GM13977 (cell line): ENCODE data around the gene PSMC5.

Experiments
- DNase-seq: peaks from one replicate; pipeline ENCODE4 v3.0.0; 2012; ENCODE audit warnings: low spot score
- in situ Hi-C: fragments of 300-500 bp; cut with MboI; formaldehyde crosslinking; loops from one replicate; pipeline ENCODE4 v1.12.0; 2022; ENCODE audit warnings: low sequenced_read_pairs, low pct_unique_long_range_greater_than_20kb, mixed read lengths, inconsistent platforms; ENCODE audit not compliant: unreplicated experiment
- TF ChIP-seq, protein P1 (sequence below): IDR thresholded peaks from 2 replicates; pipeline ENCODE4 v1.5.1; 2012; ENCODE audit warnings: mild to moderate bottlenecking, control low read depth; ENCODE audit not compliant: insufficient read depth; ENCODE audit errors: extremely low read depth, missing control alignments

The PSMC5 gene

DNA sequence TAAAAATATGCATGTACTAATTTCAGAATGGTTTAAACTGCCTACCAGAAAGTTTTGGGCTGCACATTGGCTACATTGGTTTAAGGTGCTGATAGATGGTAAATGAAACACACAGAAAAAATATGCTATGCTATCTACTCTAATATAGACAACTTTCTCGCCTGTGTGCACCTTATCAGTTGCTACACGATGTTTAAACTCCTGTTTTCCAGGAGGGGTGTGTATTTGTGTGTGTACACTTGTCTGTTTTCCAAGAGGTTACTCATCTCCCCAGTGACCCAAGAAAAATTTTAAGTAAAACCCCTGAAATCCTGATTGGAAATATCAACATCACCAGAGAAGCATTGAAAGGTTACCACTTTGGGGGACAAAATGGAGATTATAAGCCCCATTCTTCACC is 21.6 kb upstream of the PSMC5 start:
- in situ Hi-C loops: no loop called here
- DNase-seq: no peak
- TF ChIP-seq, protein P1, sequence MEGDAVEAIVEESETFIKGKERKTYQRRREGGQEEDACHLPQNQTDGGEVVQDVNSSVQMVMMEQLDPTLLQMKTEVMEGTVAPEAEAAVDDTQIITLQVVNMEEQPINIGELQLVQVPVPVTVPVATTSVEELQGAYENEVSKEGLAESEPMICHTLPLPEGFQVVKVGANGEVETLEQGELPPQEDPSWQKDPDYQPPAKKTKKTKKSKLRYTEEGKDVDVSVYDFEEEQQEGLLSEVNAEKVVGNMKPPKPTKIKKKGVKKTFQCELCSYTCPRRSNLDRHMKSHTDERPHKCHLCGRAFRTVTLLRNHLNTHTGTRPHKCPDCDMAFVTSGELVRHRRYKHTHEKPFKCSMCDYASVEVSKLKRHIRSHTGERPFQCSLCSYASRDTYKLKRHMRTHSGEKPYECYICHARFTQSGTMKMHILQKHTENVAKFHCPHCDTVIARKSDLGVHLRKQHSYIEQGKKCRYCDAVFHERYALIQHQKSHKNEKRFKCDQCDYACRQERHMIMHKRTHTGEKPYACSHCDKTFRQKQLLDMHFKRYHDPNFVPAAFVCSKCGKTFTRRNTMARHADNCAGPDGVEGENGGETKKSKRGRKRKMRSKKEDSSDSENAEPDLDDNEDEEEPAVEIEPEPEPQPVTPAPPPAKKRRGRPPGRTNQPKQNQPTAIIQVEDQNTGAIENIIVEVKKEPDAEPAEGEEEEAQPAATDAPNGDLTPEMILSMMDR: no peak

- in situ Hi-C loops: no loop called here
- TF ChIP-seq, protein P1: no peak
- no peak for DNase-seq
These were observed 17.3 kb upstream of the PSMC5 start for GRCh38 chr17:63809970-63810369.

DNA sequence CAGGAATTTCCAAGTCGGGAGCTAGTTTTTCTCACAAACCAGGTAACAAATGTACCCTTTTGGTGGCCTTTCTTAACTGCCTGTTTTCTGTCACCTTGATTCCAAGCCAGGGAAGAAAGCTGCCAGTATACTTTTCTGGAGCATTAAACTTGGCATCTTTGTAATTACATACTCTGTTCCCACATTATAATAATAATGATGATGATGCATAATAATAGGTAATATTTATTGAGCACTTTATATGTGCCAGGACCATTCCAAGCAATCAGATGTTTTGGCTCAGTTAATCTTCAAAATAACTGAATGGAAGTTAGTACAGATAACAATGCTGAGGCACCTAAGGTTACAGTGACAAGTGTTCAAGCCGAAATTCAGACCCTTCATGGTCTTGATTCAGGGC is 11.1 kb upstream of the PSMC5 start:
- DNase-seq: no peak
- in situ Hi-C loops: no loop called here
- TF ChIP-seq, protein P1: no peak

- TF ChIP-seq, protein P1: no peak
- in situ Hi-C loops: no loop called here
- no peak for DNase-seq
These were observed 10.6 kb upstream of the PSMC5 start for GRCh38 chr17:63816669-63817068.

GRCh38 chr17:63817736-63818385 is 9.4 kb upstream of the PSMC5 start:
- no peak for DNase-seq
- in situ Hi-C loops: no loop called here
- TF ChIP-seq, protein P1: no peak

- TF ChIP-seq, protein P1: no peak
- in situ Hi-C loops: no loop called here
- no peak for DNase-seq
These were observed 8.1 kb upstream of the PSMC5 start for GRCh38 chr17:63819131-63819530.
